Tibial nerve (tissue), 3 donors: Measurements from ENCODE around the gene FMO2.

Experiments
- POLR2A ChIP-seq, 2 donors: fragments of 450-650 bp; IDR thresholded peaks; one replicate each; pipeline ENCODE4 v1.6.1; 2017; ENCODE audit warnings: antibody characterized with exemption in 2 of 2, mild to moderate bottlenecking in 2 of 2, moderate library complexity in 2 of 2
- TF ChIP-seq, protein P1 (sequence below), 5 experiments: fragments of 200-600 bp in 3 of 5; fragments of 450-650 bp in 2 of 5; sonication (generic) in 3 of 5; IDR thresholded peaks; one replicate each; pipeline ENCODE4 v1.5.1; 2016 to 2019; ENCODE audit warnings: antibody characterized with exemption in 5 of 5, mild to moderate bottlenecking in 3 of 5, moderate library complexity in 2 of 5

DNA sequence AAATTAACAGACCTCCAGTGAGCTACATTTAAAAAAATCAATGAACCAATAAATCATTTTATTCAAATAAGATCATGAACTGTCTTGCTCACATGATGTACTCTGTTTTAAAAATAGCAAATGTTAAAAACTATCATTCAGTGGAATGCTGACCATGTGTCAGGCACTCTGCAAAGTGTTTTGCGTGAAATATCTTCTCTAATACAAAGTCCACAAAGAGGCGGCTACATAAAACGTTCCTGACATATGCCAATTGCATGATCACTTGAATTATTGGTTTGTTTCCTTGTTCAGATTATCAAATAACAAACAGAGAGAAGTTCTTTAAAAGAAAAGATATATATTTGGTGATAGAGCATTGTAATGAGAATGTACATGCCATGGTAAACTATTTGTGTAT is 10.7 kb downstream of the FMO2 start:
- TF ChIP-seq, protein P1, sequence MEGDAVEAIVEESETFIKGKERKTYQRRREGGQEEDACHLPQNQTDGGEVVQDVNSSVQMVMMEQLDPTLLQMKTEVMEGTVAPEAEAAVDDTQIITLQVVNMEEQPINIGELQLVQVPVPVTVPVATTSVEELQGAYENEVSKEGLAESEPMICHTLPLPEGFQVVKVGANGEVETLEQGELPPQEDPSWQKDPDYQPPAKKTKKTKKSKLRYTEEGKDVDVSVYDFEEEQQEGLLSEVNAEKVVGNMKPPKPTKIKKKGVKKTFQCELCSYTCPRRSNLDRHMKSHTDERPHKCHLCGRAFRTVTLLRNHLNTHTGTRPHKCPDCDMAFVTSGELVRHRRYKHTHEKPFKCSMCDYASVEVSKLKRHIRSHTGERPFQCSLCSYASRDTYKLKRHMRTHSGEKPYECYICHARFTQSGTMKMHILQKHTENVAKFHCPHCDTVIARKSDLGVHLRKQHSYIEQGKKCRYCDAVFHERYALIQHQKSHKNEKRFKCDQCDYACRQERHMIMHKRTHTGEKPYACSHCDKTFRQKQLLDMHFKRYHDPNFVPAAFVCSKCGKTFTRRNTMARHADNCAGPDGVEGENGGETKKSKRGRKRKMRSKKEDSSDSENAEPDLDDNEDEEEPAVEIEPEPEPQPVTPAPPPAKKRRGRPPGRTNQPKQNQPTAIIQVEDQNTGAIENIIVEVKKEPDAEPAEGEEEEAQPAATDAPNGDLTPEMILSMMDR (IDR thresholded peaks at IDR 0.05), result no peak
- TF ChIP-seq POLR2A (IDR thresholded peaks at IDR 0.05), result no peak
